Peyer's patch (tissue), 4 donors: ENCODE data around the gene ACADS.

Experiments used
- CTCF ChIP-seq, 6 experiments: fragments of 450-650 bp in 4 of 6; fragments of 200-600 bp in 2 of 6; sonication (generic) in 1 of 6; IDR thresholded peaks; one replicate each; pipeline ENCODE4 v1.5.1; 2017 to 2019; ENCODE audit warnings: antibody characterized with exemption in 6 of 6, mild to moderate bottlenecking in 3 of 6, moderate library complexity in 1 of 6
- POLR2A ChIP-seq, 2 donors: fragments of 450-650 bp; IDR thresholded peaks; one replicate each; pipeline ENCODE4 v1.5.1; 2017; ENCODE audit warnings: antibody characterized with exemption in 2 of 2, mild to moderate bottlenecking in 2 of 2, moderate library complexity in 2 of 2

DNA sequence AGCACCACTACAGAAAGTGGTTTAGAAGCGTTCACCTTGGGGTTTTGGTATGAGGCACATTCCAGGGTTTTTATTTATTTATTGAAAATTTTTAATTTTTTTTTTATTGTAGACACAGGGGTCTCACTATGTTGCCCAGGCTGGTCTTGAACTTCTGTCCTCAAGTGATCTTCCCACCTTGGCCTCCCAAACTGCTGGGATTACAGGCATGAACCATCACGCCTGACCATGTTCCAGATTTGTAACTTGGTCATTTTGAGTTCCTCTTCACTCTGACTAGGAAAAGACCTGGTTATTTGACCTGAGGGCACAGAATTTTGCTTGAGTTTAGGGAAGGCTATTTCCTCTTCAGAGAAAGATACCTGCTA lies 35.6 kb upstream of the ACADS start:
- no peak for TF ChIP-seq CTCF (IDR thresholded peaks at IDR 0.05)
- TF ChIP-seq POLR2A (IDR thresholded peaks at IDR 0.05) = no peak
